DOHH2 (cell line): ENCODE data around the gene KCNMA1.

Experiments
- H3F3A ChIP-seq: fragments of 200-600 bp; sonication (generic), shearing (Covaris generic); 2 replicates; pipeline ENCODE4 v1.6.0; 2016; ENCODE audit warnings: antibody characterized with exemption, mild to moderate bottlenecking; ENCODE audit not compliant: control insufficient read depth, insufficient read depth
- H3K27ac ChIP-seq: fragments of 200-600 bp; sonication (generic); 2 replicates; pipeline ENCODE4 v1.5.1; 2014; ENCODE audit warnings: low read depth, mild to moderate bottlenecking, low read length, moderate library complexity
- H3K27me3 ChIP-seq: fragments of 200-600 bp; sonication (generic); 2 replicates; pipeline ENCODE4 v1.6.1; 2014; ENCODE audit warnings: mild to moderate bottlenecking, low read length, mixed read lengths; ENCODE audit not compliant: control insufficient read depth
- H3K36me3 ChIP-seq: fragments of 200-600 bp; sonication (generic); 2 replicates; pipeline ENCODE4 v1.6.1; 2014; ENCODE audit warnings: mild to moderate bottlenecking, low read length, moderate library complexity, mixed read lengths; ENCODE audit not compliant: control insufficient read depth
- H3K4me1 ChIP-seq: fragments of 200-600 bp; sonication (generic); 2 replicates; pipeline ENCODE4 v1.6.1; 2014; ENCODE audit warnings: mild to moderate bottlenecking, low read length, mixed read lengths; ENCODE audit not compliant: control insufficient read depth
- H3K4me2 ChIP-seq: fragments of 200-600 bp; sonication (generic); 2 replicates; pipeline ENCODE4 v1.6.0; 2014; ENCODE audit warnings: mild to moderate bottlenecking, low read length, moderate library complexity
- H3K4me3 ChIP-seq: fragments of 200-600 bp; sonication (generic); 2 replicates; pipeline ENCODE4 v1.5.1; 2014; ENCODE audit warnings: mild to moderate bottlenecking, low read length, mixed read lengths
- H3K79me2 ChIP-seq: fragments of 200-600 bp; sonication (generic); 2 replicates; pipeline ENCODE4 v1.6.1; 2014; ENCODE audit warnings: mild to moderate bottlenecking, low read length, mixed read lengths; ENCODE audit not compliant: control insufficient read depth
- H3K9me2 ChIP-seq: fragments of 200-600 bp; sonication (generic); replicated peaks from 2 replicates; pipeline ENCODE4 v1.6.1; 2014; ENCODE audit warnings: mild to moderate bottlenecking, low read length, mixed read lengths; ENCODE audit not compliant: control insufficient read depth
- H3K9me3 ChIP-seq: fragments of 200-600 bp; sonication (generic); 2 replicates; pipeline ENCODE4 v1.6.1; 2014; ENCODE audit warnings: antibody characterized with exemption, low read length, mixed read lengths; ENCODE audit not compliant: control insufficient read depth, insufficient read depth
- H4K20me1 ChIP-seq: fragments of 200-600 bp; sonication (generic); 2 replicates; pipeline ENCODE4 v1.6.0; 2014; ENCODE audit warnings: low read depth, mild to moderate bottlenecking, antibody characterized with exemption, low read length, moderate library complexity; ENCODE audit not compliant: control insufficient read depth, insufficient read depth
- CTCF ChIP-seq: fragments of 200-600 bp; sonication (generic); IDR thresholded peaks from one replicate; pipeline ENCODE4 v1.5.1; 2014; ENCODE audit warnings: antibody characterized with exemption, mild to moderate bottlenecking, low read depth, low read length; ENCODE audit not compliant: poor library complexity, severe bottlenecking
- EZH2phosphoT487 ChIP-seq: fragments of 200-600 bp; sonication (generic); IDR thresholded peaks from 2 replicates; pipeline ENCODE4 v1.6.1; 2017; ENCODE audit warnings: borderline replicate concordance, mild to moderate bottlenecking, antibody characterized with exemption, low read length, moderate library complexity, mixed read lengths

Gene KCNMA1

GRCh38 chr10:76892766-76893479 lies 744.7 kb downstream of the KCNMA1 start:
- H3K4me2 ChIP-seq: no peak overlapping the region
- H3K4me1 ChIP-seq: no peaks in the 10 kb centered on the region
- H3K79me2 ChIP-seq: no peaks in the 10 kb centered on the region
- peaks cover 4% of the 10 kb centered on the region; the same call in 1 of the 2 replicates for H3K9me3 ChIP-seq
- no peaks in the 10 kb centered on the region for H3K27me3 ChIP-seq
- no peak overlapping the region for H3K27ac ChIP-seq
- no peaks in the 10 kb centered on the region for H3K36me3 ChIP-seq
- H3K9me2 ChIP-seq: no peaks in the 10 kb centered on the region
- H3K4me3 ChIP-seq: no peak overlapping the region
- no peaks in the 10 kb centered on the region for H4K20me1 ChIP-seq
- H3F3A ChIP-seq: no peaks in the 10 kb centered on the region
- TF ChIP-seq EZH2phosphoT487 (no peak), CTCF (no peak)

GRCh38 chr10:76887223-76888010 lies 750.2 kb downstream of the KCNMA1 start:
- TF ChIP-seq EZH2phosphoT487: no peak
- no peak for TF ChIP-seq CTCF
- H4K20me1 ChIP-seq: no peaks in the 10 kb centered on the region
- H3K36me3 ChIP-seq: no peaks in the 10 kb centered on the region
- H3F3A ChIP-seq: no peaks in the 10 kb centered on the region
- no peaks in the 10 kb centered on the region for H3K27me3 ChIP-seq
- H3K4me1 ChIP-seq: no peaks in the 10 kb centered on the region
- peaks cover 4% of the 10 kb centered on the region; the same call in 1 of the 2 replicates for H3K9me3 ChIP-seq
- no peaks in the 10 kb centered on the region for H3K9me2 ChIP-seq
- no peak overlapping the region for H3K4me2 ChIP-seq
- no peaks in the 10 kb centered on the region for H3K79me2 ChIP-seq
- H3K27ac ChIP-seq: no peak overlapping the region
- no peak overlapping the region for H3K4me3 ChIP-seq

- TF ChIP-seq CTCF (no peak), EZH2phosphoT487 (no peak)
Observed at GRCh38 chr10:76885816-76886215, 751.8 kb downstream of the KCNMA1 start.

More at GRCh38 chr10:76885816-76886215, 751.8 kb downstream of the KCNMA1 start:
- Histone ChIP-seq H3K4me3 (no peak overlapping the region), H3K4me2 (no peak overlapping the region), H3K27ac (no peak overlapping the region), H3K27me3 (no peaks in the 10 kb centered on the region), H3K36me3 (no peaks in the 10 kb centered on the region), H4K20me1 (no peaks in the 10 kb centered on the region), H3K9me3 (peaks cover 4% of the 10 kb centered on the region; the same call in 1 of the 2 replicates), H3K9me2 (no peaks in the 10 kb centered on the region), H3F3A (no peaks in the 10 kb centered on the region), H3K4me1 (no peaks in the 10 kb centered on the region), H3K79me2 (no peaks in the 10 kb centered on the region)
